EH (cell line): ENCODE data around the gene DAPK3.
"Not testable (repeated sequence)": the region's sequence is repeated elsewhere in the genome, so short reads cannot be mapped to it uniquely, and the experiment has no call there.

Experiments used
- DNase-seq: peaks from one replicate; pipeline ENCODE4 v3.0.0-alpha.2; 2015; ENCODE audit warnings: low read depth

DAPK3 gene

DNA sequence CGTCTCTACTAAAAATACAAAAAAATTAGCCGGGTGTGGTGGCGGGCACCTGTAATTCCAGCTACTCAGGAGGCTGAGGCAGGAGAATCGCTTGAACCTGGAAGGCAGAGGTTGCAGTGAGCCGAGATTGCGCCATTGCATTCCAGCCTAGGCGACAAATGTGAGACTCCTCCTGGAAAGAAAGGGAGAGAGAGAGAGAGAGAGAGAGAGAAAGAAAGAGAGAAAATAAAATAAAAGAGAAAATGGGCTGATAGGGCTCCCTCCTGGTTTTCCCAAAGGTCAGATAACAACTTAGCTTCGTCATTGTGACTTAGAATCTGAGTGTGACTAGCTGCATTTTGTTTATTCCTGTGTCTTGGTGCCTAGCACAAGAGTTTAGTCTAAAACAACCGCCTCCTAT is 34.5 kb upstream of the DAPK3 start:
- not testable (repeated sequence) for DNase-seq

GRCh38 chr19:4000798-4001197 is 29.9 kb upstream of the DAPK3 start:
- DNase-seq: not testable (repeated sequence)

DNA sequence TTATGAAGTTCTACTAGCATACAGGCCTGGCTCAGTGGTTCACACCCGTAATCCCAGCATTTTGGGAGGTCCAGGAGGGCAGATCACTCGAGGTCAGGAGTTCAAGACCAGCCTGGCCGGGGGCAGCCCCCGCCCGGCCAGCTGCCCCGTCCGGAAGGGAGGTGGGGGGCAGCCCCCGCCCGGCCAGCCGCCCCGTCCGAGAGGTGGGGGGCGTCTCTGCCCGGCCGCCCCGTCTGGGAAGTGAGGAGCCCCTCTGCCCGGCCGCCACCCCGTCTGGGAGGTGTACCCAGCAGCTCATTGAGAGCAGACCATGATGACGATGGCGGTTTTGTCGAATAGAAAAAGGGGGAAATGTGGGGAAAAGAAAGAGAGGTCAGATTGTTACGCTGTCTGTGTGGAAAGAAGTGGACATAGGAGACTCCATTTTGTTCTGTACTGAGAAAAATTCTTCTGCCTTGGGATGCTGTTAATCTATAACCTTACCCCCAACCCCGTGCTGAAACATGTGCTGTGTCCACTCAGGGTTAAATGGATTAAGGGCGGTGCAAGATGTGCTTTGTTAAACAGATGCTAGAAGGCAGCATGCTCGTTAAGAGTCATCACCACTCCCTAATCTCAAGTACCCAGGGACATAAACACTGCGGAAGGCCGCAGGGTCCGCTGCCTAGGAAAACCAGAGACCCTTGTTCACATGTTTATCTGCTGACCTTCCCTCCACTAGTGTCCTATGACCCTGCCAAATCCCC is 27.9 kb upstream of the DAPK3 start:
- not testable (repeated sequence) for DNase-seq

DNA sequence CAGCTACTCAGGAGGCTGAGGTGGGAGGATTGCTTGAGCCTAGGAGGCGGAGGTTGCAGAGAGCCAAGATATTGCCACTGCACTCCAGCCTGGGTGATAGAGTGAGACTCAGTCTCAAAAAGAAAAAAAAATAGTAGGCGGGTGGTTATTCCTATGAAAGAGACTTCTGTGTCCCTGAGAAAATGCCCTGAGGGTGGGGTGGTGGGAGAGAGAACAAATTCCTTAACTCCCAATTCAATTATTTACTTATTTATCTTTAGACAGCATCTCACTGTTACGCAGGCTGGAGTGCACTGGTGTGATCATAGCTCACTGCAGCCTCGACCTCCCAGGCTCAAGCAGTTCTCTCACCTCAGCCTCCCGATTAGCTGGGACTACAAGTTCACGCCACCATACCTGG is 24.7 kb upstream of the DAPK3 start:
- DNase-seq: no peak

DNA sequence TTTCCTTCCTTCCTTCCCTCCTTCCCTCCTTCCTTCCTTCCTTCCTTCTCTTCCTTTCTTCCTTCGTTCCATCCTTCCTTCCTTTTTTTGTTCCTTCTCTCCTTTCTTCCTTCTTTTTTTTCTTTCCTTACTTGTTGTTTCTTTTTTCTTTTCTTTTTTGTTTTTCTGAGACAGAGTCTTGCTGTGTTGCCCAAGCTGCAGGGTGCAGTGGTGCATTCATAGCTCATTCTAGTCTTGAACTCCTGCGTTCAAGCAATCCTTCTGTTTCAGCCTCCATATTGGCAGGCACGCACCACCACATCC is 19.9 kb upstream of the DAPK3 start:
- DNase-seq: no peak

- peak; percentile 86 for DNase-seq
These were observed 16.9 kb upstream of the DAPK3 start for GRCh38 chr19:3987619-3988371.

- peak; percentile 82 for DNase-seq
These were observed 15.6 kb upstream of the DAPK3 start for GRCh38 chr19:3986260-3987041.

- no peak for DNase-seq
These were observed 14.9 kb upstream of the DAPK3 start for GRCh38 chr19:3985643-3986259.

DNA sequence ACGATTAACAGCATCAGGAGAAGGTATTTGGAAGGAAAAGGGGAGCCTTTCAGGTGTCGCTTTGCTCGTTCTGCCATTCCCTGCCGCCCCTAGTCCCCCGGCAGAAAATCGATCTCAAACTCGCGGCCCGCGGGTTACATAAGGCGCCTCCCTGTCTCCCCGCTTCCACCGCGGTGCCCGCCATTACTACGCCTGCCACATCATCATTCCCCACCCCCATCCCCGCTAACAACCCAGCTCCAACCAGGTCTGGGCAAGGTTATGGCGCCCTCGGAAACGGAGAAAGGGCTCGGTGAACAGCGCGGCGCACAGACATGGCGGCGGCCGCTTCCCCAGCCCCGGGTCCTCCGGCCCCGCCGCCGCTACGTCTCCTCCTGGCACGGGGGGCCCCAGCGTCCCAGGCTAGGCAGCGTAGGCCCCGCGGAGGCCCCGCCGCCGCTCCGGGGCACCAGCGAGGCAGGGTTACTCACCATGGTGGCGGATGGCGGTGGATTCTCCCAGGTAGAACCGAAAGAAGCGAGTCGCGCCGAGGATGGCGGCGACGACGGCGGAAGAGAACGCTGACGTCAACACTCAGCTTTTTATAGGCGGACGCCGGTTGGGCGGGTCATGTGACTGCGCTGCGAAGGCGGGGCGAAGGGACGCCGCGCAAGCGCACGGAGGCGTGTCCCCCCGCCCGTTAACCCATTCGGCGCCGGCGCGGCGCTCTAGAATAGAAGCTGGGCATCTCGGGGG is 14.2 kb upstream of the DAPK3 start, which contains the start of gene EEF2:
Gene EEF2, minus strand, starts transcription at position 556 of the 735 bp plus-strand sequence. Its CDS starts 83 bp downstream, at position 473.
- peak; percentile 88 for DNase-seq

GRCh38 chr19:3984584-3984907 is 13.6 kb upstream of the DAPK3 start:
- DNase-seq: no peak

DNA sequence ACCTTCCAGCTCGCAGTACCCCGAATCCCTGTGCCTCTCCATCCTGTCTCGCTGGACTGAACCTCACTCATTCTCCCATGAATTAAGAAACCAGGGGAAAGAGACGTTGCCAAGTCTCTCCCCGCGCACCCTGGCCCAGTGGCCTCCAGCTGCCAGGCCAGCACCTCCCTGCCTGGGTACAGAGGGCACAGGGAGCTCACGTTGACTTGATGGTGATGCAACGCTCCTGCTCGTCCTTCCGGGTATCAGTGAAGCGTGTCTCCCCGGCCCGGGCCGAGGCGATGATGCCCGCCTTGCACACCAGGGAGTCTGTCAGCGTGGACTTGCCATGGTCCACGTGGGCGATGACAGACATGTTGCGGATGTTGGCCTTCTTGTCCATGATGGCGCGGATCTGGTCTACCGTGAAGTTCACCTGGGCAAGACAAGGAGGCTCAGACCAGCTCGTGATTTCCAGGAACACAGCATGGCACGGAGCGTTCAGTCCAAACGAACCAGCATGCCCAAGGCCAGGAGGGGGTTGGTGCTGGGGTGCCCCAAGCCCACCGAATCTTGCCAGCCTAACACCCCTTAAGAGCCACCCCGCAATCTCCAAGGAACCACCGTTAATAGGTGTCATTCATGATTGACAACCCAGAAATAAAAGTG is 13.2 kb upstream of the DAPK3 start:
- DNase-seq: peak; percentile 60

GRCh38 chr19:3983542-3983914 is 12.6 kb upstream of the DAPK3 start:
- no peak for DNase-seq

DNA sequence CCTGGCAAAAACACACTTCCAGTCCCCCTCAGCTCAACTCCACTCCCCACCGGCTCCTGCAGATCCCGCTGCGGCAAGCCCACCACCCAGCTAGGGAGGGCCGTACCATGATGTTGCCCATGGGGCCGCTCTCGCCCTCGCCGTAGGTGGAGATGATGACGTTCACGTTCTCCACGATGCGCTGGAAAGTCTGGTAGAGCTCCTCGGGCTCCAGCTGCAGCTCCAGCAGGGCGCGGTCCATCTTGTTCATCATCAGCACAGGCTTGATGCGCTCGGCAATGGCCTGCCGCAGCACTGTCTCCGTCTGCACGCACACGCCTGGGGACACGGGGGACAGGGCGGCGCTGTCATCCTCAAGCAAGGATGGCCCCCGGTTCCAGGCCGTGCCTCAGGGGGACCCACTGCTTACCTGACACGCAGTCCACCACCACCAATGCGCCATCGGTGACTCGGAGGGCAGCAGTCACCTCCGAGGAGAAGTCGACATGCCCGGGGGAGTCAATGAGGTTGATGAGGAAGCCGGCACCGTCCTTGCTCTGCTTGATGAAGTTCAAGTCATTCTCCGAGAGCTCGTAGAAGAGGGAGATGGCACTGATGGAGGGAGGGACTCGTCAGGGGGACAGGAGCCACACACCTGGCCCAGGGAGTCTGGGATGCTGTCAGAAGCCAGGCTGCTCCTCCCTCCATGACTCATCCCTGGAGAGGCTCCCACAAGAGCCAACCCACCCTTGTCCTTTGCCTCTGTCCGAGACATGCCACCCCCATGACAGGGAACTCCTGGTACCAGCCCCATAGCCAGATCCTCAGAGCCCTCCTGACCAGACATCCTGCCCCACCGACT is 12.0 kb upstream of the DAPK3 start:
- peak; percentile 78 for DNase-seq

GRCh38 chr19:3981736-3982681 is 11.1 kb upstream of the DAPK3 start:
- DNase-seq: no peak

GRCh38 chr19:3981373-3981735 is 10.5 kb upstream of the DAPK3 start:
- DNase-seq: no peak

DNA sequence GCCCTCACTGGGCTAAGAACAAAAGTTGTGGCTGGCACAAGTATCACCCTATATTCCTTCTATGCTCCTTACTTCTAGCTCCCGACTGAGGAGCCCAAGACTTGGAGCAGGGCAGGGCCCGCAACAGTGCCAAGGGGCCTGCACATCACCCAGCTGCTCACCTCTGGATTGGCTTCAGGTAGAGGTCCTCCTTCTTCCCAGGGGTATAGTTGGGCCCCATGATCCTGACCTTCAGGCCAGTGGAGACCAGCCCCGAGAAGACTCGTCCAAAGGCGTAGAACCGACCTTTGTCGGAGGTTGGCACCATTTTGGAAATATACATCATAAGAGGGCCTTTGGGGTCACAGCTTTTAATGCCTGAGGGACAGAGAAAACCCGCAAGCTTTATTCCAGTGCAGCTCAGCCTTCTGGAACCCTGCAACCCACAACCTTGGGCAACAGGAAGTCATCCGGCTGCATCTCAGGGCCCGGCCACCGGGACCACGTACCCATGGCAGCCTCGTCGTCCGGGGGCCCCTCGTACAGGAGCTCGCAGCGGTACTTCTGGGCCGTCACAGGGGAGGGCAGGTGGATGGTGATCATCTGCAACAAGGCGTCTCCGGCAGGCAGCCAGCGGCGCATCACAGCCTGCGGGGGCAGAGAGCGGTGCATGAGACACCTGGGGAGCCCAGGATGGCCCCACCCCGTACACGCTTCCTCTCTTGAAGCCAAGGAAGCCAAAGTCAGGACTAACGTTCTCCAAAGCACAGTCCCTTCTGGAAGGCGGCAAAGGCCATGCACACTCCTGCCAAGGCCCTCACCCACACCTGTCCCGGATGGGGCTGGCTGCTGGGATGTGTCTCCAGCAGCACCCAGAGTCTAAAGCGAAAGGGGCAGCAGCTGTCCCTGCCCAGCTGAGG is 9.7 kb upstream of the DAPK3 start:
- no peak for DNase-seq

DNA sequence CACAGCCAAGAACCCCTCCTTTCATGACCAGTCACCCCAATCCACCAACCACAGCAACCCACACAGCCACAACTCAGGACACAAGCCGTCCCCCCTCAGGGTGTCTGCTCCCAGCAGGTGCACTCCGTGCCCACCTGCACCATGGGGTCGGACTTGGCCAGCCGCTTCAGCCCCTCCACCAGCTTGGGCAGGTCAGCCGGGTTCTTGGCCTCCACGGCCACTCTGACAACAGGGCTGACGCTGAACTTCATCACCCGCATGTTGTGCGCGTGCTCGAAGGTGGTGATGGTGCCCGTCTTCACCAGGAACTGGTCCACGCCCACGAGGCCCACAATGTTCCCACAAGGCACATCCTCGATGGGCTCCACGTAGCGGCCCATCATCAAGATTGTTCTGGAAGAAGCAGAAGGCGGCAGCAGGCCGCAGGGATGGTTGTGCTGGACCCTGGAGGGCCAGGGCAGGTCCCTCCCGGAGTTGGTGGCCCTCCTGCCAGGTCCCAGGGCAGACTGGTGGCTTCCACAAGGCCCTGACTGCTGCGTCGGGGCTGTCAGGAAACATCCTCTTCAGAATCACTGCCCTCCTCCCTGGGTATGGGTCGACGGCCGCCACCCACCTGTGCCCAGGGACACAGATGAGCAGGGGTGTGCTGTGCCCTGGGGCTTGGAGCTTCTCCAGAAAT is 8.9 kb upstream of the DAPK3 start:
- DNase-seq: no peak

- no peak for DNase-seq
These were observed 8.4 kb upstream of the DAPK3 start for GRCh38 chr19:3979289-3979673.
